HEK293T (cell line): ENCODE results near the gene ZCCHC14.
"Not testable (repeated sequence)": the region's sequence is repeated elsewhere in the genome, so short reads cannot be mapped to it uniquely, and the experiment has no call there.

Experiments
- CTCF ChIA-PET: fragments of 350-600 bp; formaldehyde crosslinking; extraction: SDS; loops from one replicate; lab custom pipeline; 2021; ENCODE audit warnings: antibody characterized with exemption, inconsistent platforms; lab: Yijun Ruan, JAX
- POLR2A ChIA-PET: fragments of 350-600 bp; formaldehyde crosslinking; extraction: SDS; loops from one replicate; lab custom pipeline; 2020; ENCODE audit warnings: antibody characterized with exemption, inconsistent platforms; lab: Yijun Ruan, JAX
- DNase-seq: peaks from one replicate; pipeline ENCODE4 v3.0.0; 2012; ENCODE audit warnings: mixed read lengths; ENCODE audit errors: extremely low spot score
- ARNT ChIP-seq: fragments of 450-650 bp; IDR thresholded peaks from 2 replicates; pipeline ENCODE4 v1.6.1; 2017; ENCODE audit warnings: mild to moderate bottlenecking
- BHLHE40 ChIP-seq: fragments of 450-650 bp; IDR thresholded peaks from 2 replicates; pipeline ENCODE4 v1.6.1; 2016; ENCODE audit warnings: mild to moderate bottlenecking, moderate library complexity, borderline replicate concordance
- CTBP1 ChIP-seq: fragments of 450-650 bp; IDR thresholded peaks from 2 replicates; pipeline ENCODE4 v1.6.1; 2016; ENCODE audit warnings: borderline replicate concordance
- ELF4 ChIP-seq: fragments of 450-650 bp; IDR thresholded peaks from 2 replicates; pipeline ENCODE4 v1.6.1; 2017; ENCODE audit warnings: antibody characterized with exemption
- FOXA1 ChIP-seq: fragments of 450-650 bp; IDR thresholded peaks from 2 replicates; pipeline ENCODE4 v1.6.1; 2016; ENCODE audit warnings: mild to moderate bottlenecking
- FOXK2 ChIP-seq: fragments of 450-650 bp; IDR thresholded peaks from 2 replicates; pipeline ENCODE4 v1.6.1; 2016; ENCODE audit warnings: mild to moderate bottlenecking
- FOXM1 ChIP-seq: fragments of 450-650 bp; IDR thresholded peaks from 2 replicates; pipeline ENCODE4 v1.6.1; 2017; ENCODE audit warnings: mild to moderate bottlenecking, borderline replicate concordance
- HDGF ChIP-seq: fragments of 450-650 bp; IDR thresholded peaks from 2 replicates; pipeline ENCODE4 v1.6.1; 2017; ENCODE audit warnings: antibody characterized with exemption, borderline replicate concordance
- L3MBTL2 ChIP-seq: fragments of 450-650 bp; conservative IDR thresholded peaks from 2 replicates; pipeline ENCODE4 v1.6.1; 2016; ENCODE audit warnings: mild to moderate bottlenecking
- LEF1 ChIP-seq: fragments of 450-650 bp; IDR thresholded peaks from 2 replicates; pipeline ENCODE4 v1.6.1; 2017; ENCODE audit warnings: mild to moderate bottlenecking, borderline replicate concordance
- NFRKB ChIP-seq: fragments of 450-650 bp; IDR thresholded peaks from 2 replicates; pipeline ENCODE4 v1.6.1; 2016; ENCODE audit warnings: mild to moderate bottlenecking, moderate library complexity
- SP1 ChIP-seq: fragments of 450-650 bp; IDR thresholded peaks from 2 replicates; pipeline ENCODE4 v1.6.1; 2017
- SUZ12 ChIP-seq: fragments of 450-650 bp; IDR thresholded peaks from 2 replicates; pipeline ENCODE4 v1.6.1; 2016; ENCODE audit warnings: mild to moderate bottlenecking
- TARDBP ChIP-seq: fragments of 450-650 bp; IDR thresholded peaks from 2 replicates; pipeline ENCODE4 v1.6.1; 2016
- ZNF384 ChIP-seq: fragments of 450-650 bp; IDR thresholded peaks from 2 replicates; pipeline ENCODE4 v1.6.1; 2016
- TF ChIP-seq, protein P1 (sequence below): fragments of 450-650 bp; IDR thresholded peaks from 2 replicates; pipeline ENCODE4 v1.6.1; 2016

ZCCHC14 gene

GRCh38 chr16:87526238-87526947, 33.6 kb upstream of the ZCCHC14 start:
- POLR2A ChIA-PET: no interaction called here
- TF ChIP-seq CTBP1 (no peak), FOXA1 (no peak), HDGF (no peak), NFRKB (no peak), LEF1 (no peak), ARNT (no peak), ZNF384 (no peak), FOXK2 (no peak), FOXM1 (no peak), SP1 (no peak), SUZ12 (no peak), TARDBP (no peak)
- TF ChIP-seq, protein P1, sequence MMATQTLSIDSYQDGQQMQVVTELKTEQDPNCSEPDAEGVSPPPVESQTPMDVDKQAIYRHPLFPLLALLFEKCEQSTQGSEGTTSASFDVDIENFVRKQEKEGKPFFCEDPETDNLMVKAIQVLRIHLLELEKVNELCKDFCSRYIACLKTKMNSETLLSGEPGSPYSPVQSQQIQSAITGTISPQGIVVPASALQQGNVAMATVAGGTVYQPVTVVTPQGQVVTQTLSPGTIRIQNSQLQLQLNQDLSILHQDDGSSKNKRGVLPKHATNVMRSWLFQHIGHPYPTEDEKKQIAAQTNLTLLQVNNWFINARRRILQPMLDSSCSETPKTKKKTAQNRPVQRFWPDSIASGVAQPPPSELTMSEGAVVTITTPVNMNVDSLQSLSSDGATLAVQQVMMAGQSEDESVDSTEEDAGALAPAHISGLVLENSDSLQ: no peak
- CTCF ChIA-PET: no interaction called here
- no peak for DNase-seq

DNA sequence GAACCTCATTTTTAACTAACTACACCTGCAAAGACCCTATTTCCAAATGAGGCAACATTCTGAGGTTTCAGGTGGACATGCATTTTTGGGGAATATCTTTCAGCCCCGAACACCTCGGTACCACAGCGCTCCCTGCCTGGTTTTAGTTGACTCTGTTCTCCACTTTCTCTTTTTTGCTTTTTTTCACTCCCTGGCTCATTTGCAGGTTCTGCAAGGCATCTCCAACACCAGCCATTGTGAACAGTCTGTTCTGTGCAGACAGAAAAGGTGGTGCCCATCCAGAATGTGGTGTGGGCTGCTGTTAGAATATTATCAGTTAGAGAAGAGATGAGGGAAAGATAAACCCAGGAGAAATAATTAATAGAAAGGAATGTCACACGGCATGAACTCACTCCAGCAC, 32.5 kb upstream of the ZCCHC14 start:
- POLR2A ChIA-PET: no interaction called here

DNA sequence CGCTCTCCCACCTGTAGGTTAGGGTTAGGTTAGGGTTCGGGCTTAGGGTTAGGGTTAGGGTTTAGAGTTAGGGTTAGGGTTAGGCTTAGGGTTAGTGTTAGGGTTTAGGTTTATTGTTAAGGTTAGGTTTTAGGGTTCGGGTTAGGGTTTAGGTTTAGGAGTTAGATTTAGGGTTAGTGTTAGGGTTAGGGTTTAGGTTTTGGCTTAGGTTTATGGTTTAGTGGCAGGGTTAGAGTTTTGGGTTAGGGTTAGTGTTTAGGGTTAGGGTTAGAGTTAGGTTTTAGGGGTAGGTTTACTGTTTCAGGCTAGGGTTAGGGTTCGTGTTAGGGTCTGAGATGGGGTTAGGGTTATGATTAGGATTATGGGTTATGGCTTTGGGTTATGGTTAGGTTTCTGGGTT, 31.6 kb upstream of the ZCCHC14 start:
- DNase-seq: no peak
- ChIA-PET CTCF (no interaction called here), POLR2A (no interaction called here)
- no peak for TF ChIP-seq LEF1
- no peak for TF ChIP-seq FOXK2
- TF ChIP-seq, protein P1: no peak
- TF ChIP-seq ELF4: no peak
- TF ChIP-seq FOXA1: no peak
- no peak for TF ChIP-seq L3MBTL2
- no peak for TF ChIP-seq ARNT
- TF ChIP-seq ZNF384: no peak
- TF ChIP-seq HDGF: no peak
- TF ChIP-seq CTBP1: no peak
- TF ChIP-seq NFRKB: no peak
- TF ChIP-seq BHLHE40: no peak
- no peak for TF ChIP-seq SUZ12
- no peak for TF ChIP-seq FOXM1

More for the DNA sequence above, 32.5 kb upstream of the ZCCHC14 start:
- CTCF ChIA-PET: no interaction called here
- no peak for DNase-seq
- no peak for TF ChIP-seq SUZ12
- TF ChIP-seq SP1: no peak
- no peak for TF ChIP-seq FOXK2
- no peak for TF ChIP-seq LEF1
- TF ChIP-seq CTBP1: no peak
- TF ChIP-seq, protein P1: no peak
- no peak for TF ChIP-seq FOXM1
- TF ChIP-seq ARNT: no peak
- no peak for TF ChIP-seq BHLHE40
- no peak for TF ChIP-seq TARDBP
- no peak for TF ChIP-seq HDGF

GRCh38 chr16:87523605-87524004, 30.8 kb upstream of the ZCCHC14 start:
- CTCF ChIA-PET: not testable (repeated sequence)

GRCh38 chr16:87521764-87522163, 28.9 kb upstream of the ZCCHC14 start:
- POLR2A ChIA-PET, DNase-seq, CTCF ChIA-PET: not testable (repeated sequence)

More at GRCh38 chr16:87523605-87524004, 30.8 kb upstream of the ZCCHC14 start:
- DNase-seq, POLR2A ChIA-PET: not testable (repeated sequence)

DNA sequence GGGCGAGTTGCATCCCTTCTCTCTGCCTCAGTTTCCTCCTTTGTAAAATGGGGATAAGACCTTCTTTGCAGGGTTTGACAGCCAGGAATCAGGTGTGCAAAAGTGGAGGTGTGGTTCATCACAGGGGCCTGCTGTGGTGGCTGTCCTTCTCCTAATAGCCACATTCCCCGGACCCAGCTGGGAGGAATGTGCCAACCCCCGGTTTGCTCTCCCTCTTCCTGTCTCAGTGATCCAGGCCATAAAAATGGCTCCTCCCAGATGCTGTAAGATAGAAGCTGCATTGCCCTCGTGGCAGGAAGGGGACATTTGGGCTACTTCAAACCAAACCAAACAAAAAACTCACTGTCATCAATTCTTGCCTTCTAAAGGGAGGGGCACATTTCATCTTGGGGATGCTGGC, 26.3 kb upstream of the ZCCHC14 start:
- CTCF ChIA-PET: interaction anchor here (0.7 kb wide), 1 partner anchor 11 kb away, joined by 3 read pairs; no protein-coding TSS in a partner anchor
- DNase-seq, POLR2A ChIA-PET: not testable (repeated sequence)

GRCh38 chr16:87518430-87519051, 25.7 kb upstream of the ZCCHC14 start:
- POLR2A ChIA-PET, DNase-seq: not testable (repeated sequence)
- CTCF ChIA-PET: interaction anchor here (0.7 kb wide), 1 partner anchor 12 kb away, joined by 3 read pairs; no protein-coding TSS in a partner anchor

- DNase-seq, POLR2A ChIA-PET, CTCF ChIA-PET: not testable (repeated sequence)
Measured at GRCh38 chr16:87517610-87518429, 25.0 kb upstream of the ZCCHC14 start.
